NCI-H446 treated with DMSO at 0.1 percent for 48 hours (cell line): Measurements from ENCODE around the gene CHST3.
A peak's percentile ranks its signal among the peaks of the same experiment; 100 is the strongest.
"Not testable (repeated sequence)": the region's sequence is repeated elsewhere in the genome, so short reads cannot be mapped to it uniquely, and the experiment has no call there.

Experiments used
- DNase-seq: peaks from one replicate; lab custom pipeline; 2025; lab: John Stamatoyannopoulos, UW

Gene CHST3, protein sequence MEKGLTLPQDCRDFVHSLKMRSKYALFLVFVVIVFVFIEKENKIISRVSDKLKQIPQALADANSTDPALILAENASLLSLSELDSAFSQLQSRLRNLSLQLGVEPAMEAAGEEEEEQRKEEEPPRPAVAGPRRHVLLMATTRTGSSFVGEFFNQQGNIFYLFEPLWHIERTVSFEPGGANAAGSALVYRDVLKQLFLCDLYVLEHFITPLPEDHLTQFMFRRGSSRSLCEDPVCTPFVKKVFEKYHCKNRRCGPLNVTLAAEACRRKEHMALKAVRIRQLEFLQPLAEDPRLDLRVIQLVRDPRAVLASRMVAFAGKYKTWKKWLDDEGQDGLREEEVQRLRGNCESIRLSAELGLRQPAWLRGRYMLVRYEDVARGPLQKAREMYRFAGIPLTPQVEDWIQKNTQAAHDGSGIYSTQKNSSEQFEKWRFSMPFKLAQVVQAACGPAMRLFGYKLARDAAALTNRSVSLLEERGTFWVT

DNA sequence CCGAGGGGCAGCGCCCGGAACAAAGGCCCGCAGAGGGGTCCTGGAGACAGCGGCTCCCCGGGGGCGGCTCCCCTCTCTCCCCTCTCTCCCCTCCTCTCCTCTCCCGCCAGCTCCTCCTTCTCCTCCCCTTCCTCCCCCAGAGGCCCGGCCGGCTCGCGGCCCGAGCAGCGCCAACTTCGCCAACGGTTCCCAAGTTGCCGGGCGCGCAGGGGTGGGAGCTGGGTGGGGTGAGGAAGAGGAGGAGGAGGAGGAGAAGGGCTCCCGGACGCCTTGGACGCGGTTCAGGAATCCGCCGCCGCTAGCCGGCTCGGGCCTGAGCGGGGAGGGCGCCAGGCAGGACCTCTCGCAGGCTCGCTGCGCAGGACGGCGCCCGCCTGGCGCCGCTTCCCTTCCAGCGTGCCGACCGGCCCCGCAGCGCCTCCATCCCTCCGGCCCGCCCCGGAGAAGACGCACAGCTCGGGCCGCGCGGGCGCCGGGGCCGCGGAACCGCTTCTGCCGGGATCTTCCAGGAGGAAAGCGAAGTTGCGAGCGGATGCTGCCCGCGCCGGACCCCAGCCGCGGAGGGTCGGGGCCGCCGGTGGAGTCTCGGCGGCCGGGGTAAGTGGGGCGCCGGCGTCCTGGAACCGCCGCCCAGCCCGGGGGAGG is at the start of gene CHST3:
Gene CHST3, plus strand, starts transcription at position 298 of the 645 bp plus-strand sequence. CDS start 41,448 bp downstream, outside the sequence.
- DNase-seq = no peak

GRCh38 chr10:71916827-71917226 is 47.4 kb upstream of the CHST3 start:
- no peak for DNase-seq

DNA sequence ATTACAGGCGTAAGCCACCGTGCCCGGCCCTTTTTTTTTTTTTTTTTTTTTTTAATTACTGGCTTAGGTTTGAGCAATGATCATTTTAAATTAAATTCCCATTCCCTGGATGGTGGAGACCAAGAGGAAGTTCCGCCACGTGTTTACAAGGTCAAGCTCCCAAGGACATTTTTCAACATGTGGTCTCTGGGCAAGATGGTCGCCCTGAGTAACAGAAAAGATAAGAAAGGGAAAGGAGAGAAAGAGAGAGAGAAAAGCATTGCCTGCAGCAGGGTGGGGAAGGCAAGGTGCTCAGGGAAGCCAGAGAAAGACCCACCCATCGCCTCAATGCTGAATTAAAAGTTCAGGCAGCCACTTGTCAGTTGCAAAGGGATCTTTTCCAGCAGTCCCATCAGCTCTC is 45.2 kb upstream of the CHST3 start:
- DNase-seq = no peak

GRCh38 chr10:71919956-71920539 is 44.1 kb upstream of the CHST3 start:
- not testable (repeated sequence) for DNase-seq

DNA sequence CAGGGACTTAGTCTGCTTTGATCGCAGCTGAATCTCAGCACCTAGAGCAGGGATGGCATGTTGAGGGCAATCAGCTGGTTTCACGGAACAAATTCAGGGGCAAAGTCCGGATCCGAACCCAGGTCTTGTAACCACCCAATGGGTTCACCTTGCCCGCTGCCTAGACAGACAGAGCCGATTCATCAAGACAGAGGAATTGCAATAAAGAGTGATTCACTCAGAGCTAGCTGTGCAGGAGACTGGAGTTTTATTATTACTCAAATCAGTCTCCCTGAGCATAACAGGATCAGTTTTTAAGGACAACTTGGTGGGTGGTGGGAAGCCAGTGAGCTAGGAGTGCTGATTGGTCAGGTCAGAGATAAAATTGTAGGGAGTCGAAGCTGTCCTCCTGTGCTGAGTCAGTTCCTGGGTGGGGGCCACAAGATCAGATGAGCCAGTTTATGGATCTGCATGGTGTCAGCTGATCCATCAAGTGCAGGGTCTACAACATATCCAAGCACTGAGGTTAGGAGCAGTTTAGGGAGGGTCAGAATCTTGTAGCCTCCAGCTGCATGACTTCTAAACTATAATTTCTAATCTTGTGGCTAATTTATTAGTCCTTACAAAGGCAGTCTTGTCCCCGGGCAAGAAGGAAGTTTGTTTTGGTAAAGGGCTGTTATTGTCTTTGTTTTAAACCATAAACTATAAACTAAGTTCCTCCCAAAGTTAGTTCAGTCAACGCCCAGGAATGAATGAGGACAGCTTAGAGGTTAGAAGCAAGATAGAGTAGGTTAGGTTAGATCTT is 43.5 kb upstream of the CHST3 start:
- no peak for DNase-seq

GRCh38 chr10:71921324-71922027 is 42.7 kb upstream of the CHST3 start:
- DNase-seq = peak; percentile 53

GRCh38 chr10:71923138-71923692 is 41.0 kb upstream of the CHST3 start:
- no peak for DNase-seq

DNA sequence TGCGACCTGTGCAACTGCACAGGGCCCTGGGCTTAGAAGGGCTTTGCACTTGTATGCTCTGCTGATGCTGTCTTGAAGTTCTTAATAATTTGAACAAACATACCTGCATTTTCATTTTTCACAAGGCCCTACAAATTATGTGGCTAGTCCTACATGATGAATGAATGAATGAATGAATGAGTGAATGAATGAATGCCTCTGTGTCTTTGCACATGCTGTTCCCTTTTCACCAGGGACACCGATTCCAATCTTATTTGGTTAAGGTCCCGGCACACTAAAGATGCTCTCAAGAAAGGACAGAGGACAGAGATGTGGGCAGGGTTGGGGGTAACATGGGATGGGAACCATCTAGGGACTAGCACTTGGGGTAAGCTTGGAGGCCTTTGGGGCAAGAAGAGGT is 39.4 kb upstream of the CHST3 start:
- DNase-seq = no peak

DNA sequence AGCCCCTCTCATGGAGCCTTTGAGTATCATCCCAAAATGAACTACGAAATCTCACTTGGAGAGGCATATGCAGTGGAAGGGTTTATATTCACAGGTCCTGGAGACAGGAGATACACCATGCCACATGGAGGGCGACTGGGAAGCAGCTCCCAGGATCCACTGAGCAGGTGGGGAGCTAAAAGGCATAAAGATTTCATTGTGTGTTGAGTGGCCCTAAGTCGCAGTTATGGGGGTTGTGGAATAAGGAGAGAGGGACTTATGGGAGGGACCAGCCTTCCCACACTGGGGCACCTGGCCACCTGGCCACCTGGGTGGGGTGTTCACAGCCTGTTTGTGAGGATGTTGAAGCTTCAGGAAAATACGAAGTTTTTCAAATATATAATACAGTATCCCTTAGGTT is 37.0 kb upstream of the CHST3 start:
- DNase-seq = no peak

DNA sequence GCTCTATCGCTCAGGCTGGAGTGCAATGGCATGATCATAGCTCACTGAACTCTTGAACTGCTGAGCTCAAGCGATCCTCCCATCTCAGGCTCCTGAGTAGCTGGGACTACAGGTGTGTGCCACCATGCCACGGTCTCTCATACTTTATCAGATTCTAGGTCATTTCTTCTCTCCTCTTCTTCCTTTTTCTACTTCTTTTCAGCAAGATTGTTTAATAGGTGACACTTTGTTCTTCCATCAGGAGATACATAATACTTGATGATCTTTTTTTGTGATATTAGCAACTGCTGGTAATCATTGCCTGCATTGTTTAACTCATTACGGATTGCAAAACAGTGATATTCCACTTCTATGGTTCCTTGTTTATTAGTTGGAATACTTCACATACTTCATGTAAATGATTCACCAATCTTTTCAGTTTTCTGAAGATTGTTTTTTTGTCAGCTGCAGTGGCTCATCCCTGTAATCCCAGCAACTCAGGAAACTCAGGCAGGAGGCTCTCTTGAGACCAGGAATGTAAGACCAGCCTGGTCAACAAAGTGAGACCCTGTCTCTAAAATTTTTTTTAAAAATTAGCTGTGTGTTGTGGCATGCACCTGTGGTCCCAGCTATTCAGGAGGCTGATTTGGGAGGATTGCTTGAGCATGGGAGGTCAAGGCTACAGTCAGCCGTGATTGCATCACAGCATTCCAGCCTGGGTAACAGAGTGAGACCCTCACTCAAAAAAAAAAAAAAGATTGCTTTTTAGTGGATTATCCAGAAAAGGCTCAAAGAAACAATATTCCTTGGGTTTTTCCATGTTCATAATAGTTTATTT is 36.2 kb upstream of the CHST3 start:
- DNase-seq = no peak

DNA sequence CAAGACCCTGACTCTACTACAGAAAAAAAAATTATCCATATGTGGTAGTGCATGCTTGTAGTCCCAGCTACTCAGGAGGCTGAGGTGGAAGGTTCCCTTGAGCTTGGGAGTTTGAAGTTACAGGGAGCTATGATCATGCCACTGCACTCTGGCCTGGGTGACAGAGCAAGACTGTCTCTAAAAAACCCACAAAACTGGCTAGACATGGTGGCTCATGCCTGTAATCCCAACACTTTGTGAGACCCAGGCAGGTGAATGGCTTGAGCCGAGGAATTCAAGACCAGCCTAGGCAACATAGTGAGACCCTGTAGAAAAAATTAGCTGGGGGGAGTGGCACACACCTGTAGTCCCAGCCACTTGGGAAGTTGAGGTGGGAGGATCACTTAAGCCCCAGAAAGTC is 32.9 kb upstream of the CHST3 start:
- no peak for DNase-seq

DNA sequence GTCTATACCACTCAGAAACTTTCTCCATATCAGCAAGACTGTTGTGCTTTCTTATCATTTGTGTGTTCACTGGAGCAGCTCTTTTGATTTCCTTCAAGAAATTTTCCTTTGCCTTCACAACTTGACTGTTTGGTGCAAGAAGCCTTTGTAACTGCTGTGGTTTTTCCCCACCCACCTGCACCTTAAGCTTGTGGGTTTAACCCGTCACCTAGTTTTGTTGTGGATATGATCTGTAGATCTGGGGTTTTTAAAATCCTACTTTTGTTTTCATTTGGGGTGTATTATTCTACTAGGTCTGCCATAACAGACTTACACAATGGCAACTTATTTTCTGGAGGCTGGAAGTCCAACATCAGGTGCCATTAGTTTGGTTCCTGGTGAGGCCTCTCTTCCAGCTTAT is 30.5 kb upstream of the CHST3 start:
- no peak for DNase-seq

- no peak for DNase-seq
Observed at GRCh38 chr10:71938211-71938610, 26.0 kb upstream of the CHST3 start.

DNA sequence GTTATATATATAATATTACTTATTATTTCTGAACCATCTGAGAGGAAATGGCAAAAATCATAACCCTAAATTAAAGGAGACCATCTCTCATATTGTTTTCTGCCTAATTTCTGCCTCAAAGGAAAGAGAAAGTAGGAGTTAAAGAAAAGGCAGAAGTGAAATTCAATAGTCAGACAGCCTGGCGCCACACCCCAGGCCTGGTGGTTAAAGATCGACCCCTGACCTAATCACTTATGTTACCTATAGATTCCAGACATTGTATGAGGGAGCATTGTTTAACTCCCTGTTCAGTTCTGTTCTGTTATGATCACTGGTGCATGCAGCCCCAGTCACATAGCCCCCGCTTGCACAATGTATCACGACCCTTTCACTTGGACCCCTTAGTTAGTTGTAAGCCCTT is 24.9 kb upstream of the CHST3 start:
- no peak for DNase-seq

DNA sequence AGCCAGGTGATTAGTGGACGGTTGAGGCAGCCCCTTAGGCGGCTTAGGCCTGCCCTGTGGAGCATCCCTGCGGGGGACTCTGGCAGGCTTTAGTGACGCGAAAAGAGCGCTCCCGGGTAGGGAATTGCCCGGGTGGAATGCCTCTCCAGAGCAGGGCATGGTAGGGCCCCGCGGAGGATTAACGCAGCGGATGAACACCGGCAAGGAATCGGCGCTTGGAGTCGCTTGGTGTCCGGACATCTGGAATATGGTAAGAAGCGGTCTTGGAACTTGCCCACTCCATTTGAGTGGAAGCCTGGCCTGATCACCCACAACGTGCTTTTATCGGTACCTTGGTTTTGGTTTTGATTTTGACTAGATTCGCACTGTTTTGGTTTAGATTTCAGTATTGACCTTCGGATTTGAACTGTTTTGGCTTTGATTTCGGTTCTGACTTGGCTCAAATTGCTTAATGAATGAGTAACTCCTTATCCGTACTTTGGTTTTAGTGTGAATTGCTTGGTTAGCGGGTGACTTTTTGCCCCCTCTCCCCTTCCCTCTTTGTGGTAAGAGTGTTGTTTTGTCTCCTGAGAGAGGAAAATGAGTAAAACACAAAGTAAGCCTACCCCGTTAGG is 24.2 kb upstream of the CHST3 start:
- DNase-seq = no peak

GRCh38 chr10:71940752-71941151 is 23.4 kb upstream of the CHST3 start:
- no peak for DNase-seq

- DNase-seq = no peak
Observed at GRCh38 chr10:71941318-71941717, 22.9 kb upstream of the CHST3 start.

- no peak for DNase-seq
Observed at GRCh38 chr10:71945819-71946474, 18.2 kb upstream of the CHST3 start.

GRCh38 chr10:71946700-71947099 is 17.5 kb upstream of the CHST3 start:
- DNase-seq = peak; percentile 46
